Trophoblast cell (in vitro differentiated cells and primary cell): ENCODE results near the gene ZFHX3.

ENCODE experiments used
- DNase-seq, 2 donors: peaks; one replicate each; pipeline ENCODE4 v3.0.0-alpha.2; 2016
- H2AFZ ChIP-seq: 2 replicates; pipeline ENCODE4 v1.6.1; 2013; ENCODE audit warnings: low read length, moderate library complexity, mild to moderate bottlenecking; ENCODE audit not compliant: insufficient read depth, poor library complexity
- H2AK5ac ChIP-seq: 2 replicates; pipeline ENCODE4 v1.6.1; 2013; ENCODE audit warnings: mild to moderate bottlenecking, low read length
- H2BK120ac ChIP-seq: 2 replicates; pipeline ENCODE4 v1.6.1; 2013; ENCODE audit warnings: low read length, mild to moderate bottlenecking, moderate library complexity; ENCODE audit not compliant: insufficient read depth, poor library complexity
- H2BK12ac ChIP-seq: 2 replicates; pipeline ENCODE4 v1.6.1; 2013; ENCODE audit warnings: mild to moderate bottlenecking, low read length, moderate library complexity
- H2BK5ac ChIP-seq: 2 replicates; pipeline ENCODE4 v1.6.1; 2013; ENCODE audit warnings: low read length, low read depth, moderate library complexity, mild to moderate bottlenecking; ENCODE audit not compliant: poor library complexity
- H3K14ac ChIP-seq: 2 replicates; pipeline ENCODE4 v1.6.1; 2013; ENCODE audit warnings: mild to moderate bottlenecking, low read length
- H3K18ac ChIP-seq: 2 replicates; pipeline ENCODE4 v1.6.1; 2013; ENCODE audit warnings: mild to moderate bottlenecking, low read length
- H3K23ac ChIP-seq: 2 replicates; pipeline ENCODE4 v1.6.1; 2013; ENCODE audit warnings: low read length
- H3K27ac ChIP-seq: 2 replicates; pipeline ENCODE4 v1.5.1; 2013; ENCODE audit warnings: low read depth, mild to moderate bottlenecking, inconsistent platforms, low read length, moderate library complexity
- H3K27me3 ChIP-seq: 2 replicates; pipeline ENCODE4 v1.6.1; 2013; ENCODE audit warnings: inconsistent platforms, mild to moderate bottlenecking, low read length, moderate library complexity; ENCODE audit not compliant: insufficient read depth
- H3K36me3 ChIP-seq, 2 experiments: 1 replicate in 1 of 2; 2 replicates in 1 of 2; pipeline ENCODE4 v1.6.1; 2013; ENCODE audit warnings: low read length in 2 of 2, mild to moderate bottlenecking in 2 of 2, moderate library complexity in 1 of 2; ENCODE audit not compliant: insufficient read depth in 2 of 2, control insufficient read depth in 1 of 2
- H3K4ac ChIP-seq: 2 replicates; pipeline ENCODE4 v1.6.1; 2013; ENCODE audit warnings: low read depth, mild to moderate bottlenecking, low read length, moderate library complexity
- H3K4me1 ChIP-seq, 2 experiments: 1 replicate in 1 of 2; 2 replicates in 1 of 2; pipeline ENCODE4 v1.6.1; 2013; ENCODE audit warnings: low read length in 2 of 2, mild to moderate bottlenecking in 2 of 2, moderate library complexity in 1 of 2; ENCODE audit not compliant: insufficient read depth in 2 of 2, control insufficient read depth in 1 of 2
- H3K4me2 ChIP-seq: 2 replicates; pipeline ENCODE4 v1.6.1; 2013; ENCODE audit warnings: inconsistent platforms, mild to moderate bottlenecking, low read length, moderate library complexity
- H3K4me3 ChIP-seq: 2 replicates; pipeline ENCODE4 v1.5.1; 2013; ENCODE audit warnings: mild to moderate bottlenecking, low read depth, low read length, inconsistent platforms
- H3K79me1 ChIP-seq: one replicate; pipeline ENCODE4 v1.6.1; 2013; ENCODE audit warnings: low read length
- H3K79me2 ChIP-seq: 2 replicates; pipeline ENCODE4 v1.6.1; 2013; ENCODE audit warnings: low read length, mild to moderate bottlenecking; ENCODE audit not compliant: control insufficient read depth, insufficient read depth, poor library complexity
- H3K9ac ChIP-seq: 2 replicates; pipeline ENCODE4 v1.6.1; 2013; ENCODE audit warnings: mild to moderate bottlenecking, low read length
- H3K9me3 ChIP-seq: 2 replicates; pipeline ENCODE4 v1.6.1; 2013; ENCODE audit warnings: low read depth, mild to moderate bottlenecking, control low read depth, inconsistent platforms, low read length; ENCODE audit not compliant: insufficient read depth
- H4K12ac ChIP-seq: 2 replicates; pipeline ENCODE4 v1.6.1; 2013; ENCODE audit warnings: low read depth, mild to moderate bottlenecking, low read length, moderate library complexity
- H4K8ac ChIP-seq: 2 replicates; pipeline ENCODE4 v1.6.1; 2013; ENCODE audit warnings: low read depth, mild to moderate bottlenecking, low read length, moderate library complexity
- H4K91ac ChIP-seq: one replicate; pipeline ENCODE4 v1.6.1; 2013; ENCODE audit warnings: low read depth, mild to moderate bottlenecking, low read length, moderate library complexity
- WGBS: extraction: QIAGEN DNeasy Blood & Tissue Kit; methylation state at CpG from one replicate; pipeline ENCODE4 v1.1.7; 2013; ENCODE audit warnings: missing lambda C conversion rate; ENCODE audit not compliant: insufficient read length, insufficient coverage; ENCODE audit errors: extremely low coverage; 5-methylcytosine and 5-hydroxymethylcytosine counted together

The ZFHX3 gene

DNA sequence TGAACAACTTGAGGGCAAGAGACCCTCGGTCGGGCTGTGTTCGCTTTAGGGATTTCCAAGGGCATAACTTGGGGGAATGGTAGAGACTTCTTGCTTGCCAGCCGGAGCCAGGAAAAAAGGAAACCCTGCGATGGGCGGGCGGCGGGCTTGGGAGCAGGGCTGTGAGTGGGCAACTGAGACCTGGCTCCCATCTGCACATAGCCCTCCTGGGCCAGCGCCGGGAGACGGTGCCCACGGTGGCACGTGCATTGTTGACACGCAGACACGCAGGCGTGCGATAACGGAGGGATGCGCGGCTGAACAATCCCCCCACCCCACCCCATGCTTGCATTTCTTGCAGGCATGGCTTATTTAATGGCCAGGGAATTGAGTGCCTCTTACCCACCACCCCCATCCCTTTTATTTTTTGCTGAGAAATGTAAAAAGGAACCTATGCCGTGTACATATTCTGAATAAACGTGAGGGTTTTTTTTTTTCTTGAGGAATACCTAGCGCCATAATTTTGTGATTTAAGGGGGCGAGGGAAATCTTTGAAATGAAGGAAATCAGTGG is 17.1 kb upstream of the ZFHX3 start:
- Histone ChIP-seq H3K4ac (no peak overlapping the region), H4K8ac (no peak overlapping the region), H3K4me3 (no peak overlapping the region), H3K9me3 (peaks cover 2% of the 10 kb centered on the region), H2AK5ac (no peak overlapping the region), H3K14ac (no peak overlapping the region), H3K27ac (no peak overlapping the region), H3K4me1 (peaks cover 40 to 46% of the 10 kb centered on the region in 2 experiments), H2BK5ac (no peak overlapping the region), H3K9ac (no peak overlapping the region), H3K23ac (no peak overlapping the region), H3K36me3 (no peaks in the 10 kb centered on the region), H2AFZ (no peak overlapping the region), H4K12ac (no peak overlapping the region), H3K79me1 (peaks cover 14% of the 10 kb centered on the region), H3K18ac (no peak overlapping the region), H3K79me2 (peaks cover 3% of the 10 kb centered on the region), H2BK12ac (no peak overlapping the region), H4K91ac (no peak overlapping the region), H2BK120ac (no peak overlapping the region), H3K27me3 (peaks cover 46% of the 10 kb centered on the region), H3K4me2 (peak overlapping the region; percentile 17)
- WGBS = no CpG with 5 or more reads among the region's 24 CpGs
- DNase-seq = no peak

DNA sequence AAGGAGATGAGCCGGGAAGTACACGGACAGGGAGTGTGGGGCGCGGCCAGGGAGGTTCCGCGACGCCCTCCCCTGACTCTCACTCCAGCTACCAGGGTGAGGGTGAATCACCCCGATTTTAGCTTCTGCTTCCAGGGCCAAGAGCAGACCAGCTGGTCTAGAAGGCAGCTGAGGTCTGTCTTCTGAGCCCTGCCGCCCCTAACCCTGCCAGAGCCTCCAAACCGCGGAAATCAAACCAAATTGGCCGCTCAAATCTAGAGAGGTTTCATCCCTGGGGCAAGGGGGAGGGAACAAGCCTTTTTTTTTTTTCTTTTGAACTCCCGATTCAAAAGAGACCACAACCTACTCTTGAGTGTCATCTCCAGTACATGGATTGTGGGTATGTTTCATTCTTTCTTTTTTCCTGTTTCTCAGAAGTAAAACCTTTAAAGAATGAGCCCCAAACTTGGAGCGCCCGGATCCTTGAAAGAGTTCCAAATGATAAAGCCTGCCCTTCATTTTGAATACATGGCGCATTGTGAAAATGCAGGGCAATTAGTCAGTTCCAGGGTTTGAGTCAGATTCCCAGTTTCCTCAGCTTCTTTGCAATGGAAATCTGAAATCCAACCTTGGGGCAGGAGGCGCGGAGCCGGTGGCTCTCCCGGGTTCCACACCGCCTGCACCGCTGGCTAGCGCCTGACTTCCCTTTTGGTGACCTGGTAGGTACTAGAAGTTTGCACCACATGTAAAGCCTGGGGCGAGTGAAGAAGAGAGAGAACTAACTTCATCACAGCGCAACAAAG is 16.5 kb upstream of the ZFHX3 start:
- H3K18ac ChIP-seq = no peak overlapping the region
- no peak overlapping the region for H3K4me3 ChIP-seq
- no peak overlapping the region for H2BK5ac ChIP-seq
- H3K4me2 ChIP-seq = peak overlapping the region; percentile 17
- H3K14ac ChIP-seq = peak overlapping the region; percentile 6
- no peak overlapping the region for H2BK12ac ChIP-seq
- H3K27ac ChIP-seq = no peak overlapping the region
- H2BK120ac ChIP-seq = no peak overlapping the region
- no peak overlapping the region for H4K91ac ChIP-seq
- DNase-seq = peak in 1 of 2 donors; percentile 34
- peak overlapping the region; percentile 8 for H3K4ac ChIP-seq
- no CpG with 5 or more reads among the region's 25 CpGs for WGBS
- H3K27me3 ChIP-seq = peaks cover 46% of the 10 kb centered on the region
- no peak overlapping the region for H4K12ac ChIP-seq
- no peak overlapping the region for H2AK5ac ChIP-seq
- H3K9me3 ChIP-seq = peaks cover 2% of the 10 kb centered on the region
- H2AFZ ChIP-seq = no peak overlapping the region
- no peak overlapping the region for H4K8ac ChIP-seq
- peaks cover 40 to 46% of the 10 kb centered on the region in 2 experiments for H3K4me1 ChIP-seq
- H3K9ac ChIP-seq = no peak overlapping the region
- peaks cover 14% of the 10 kb centered on the region for H3K79me1 ChIP-seq
- H3K23ac ChIP-seq = no peak overlapping the region
- no peaks in the 10 kb centered on the region for H3K36me3 ChIP-seq
- peaks cover 3% of the 10 kb centered on the region for H3K79me2 ChIP-seq

DNA sequence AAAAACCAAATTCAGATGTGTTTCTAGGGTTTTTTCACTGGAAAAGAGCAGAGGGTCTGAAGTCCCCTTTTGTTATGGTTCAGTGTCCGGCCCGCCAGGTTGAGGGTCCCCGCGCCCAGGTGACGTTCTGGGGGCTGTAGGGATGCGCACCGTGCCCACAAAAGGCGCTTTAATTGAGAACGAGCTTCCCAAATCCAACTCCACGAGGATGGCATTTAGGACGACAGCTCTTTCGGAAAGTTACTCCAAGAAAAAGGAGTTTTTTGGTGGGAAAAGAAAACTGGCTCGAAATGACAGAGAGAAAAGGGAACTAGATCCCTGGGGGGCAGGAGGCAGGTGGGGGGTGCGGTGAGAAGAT is 15.9 kb upstream of the ZFHX3 start:
- H3K4me1 ChIP-seq = peaks cover 38 to 41% of the 10 kb centered on the region in 2 experiments
- no peak overlapping the region for H2BK5ac ChIP-seq
- no peak overlapping the region for H2AFZ ChIP-seq
- H3K79me1 ChIP-seq = peaks cover 17% of the 10 kb centered on the region
- H3K4me3 ChIP-seq = no peak overlapping the region
- no CpG with 5 or more reads among the region's 14 CpGs for WGBS
- H4K12ac ChIP-seq = no peak overlapping the region
- H3K27ac ChIP-seq = no peak overlapping the region
- H4K91ac ChIP-seq = no peak overlapping the region
- peaks cover 7% of the 10 kb centered on the region for H3K79me2 ChIP-seq
- peak overlapping the region; percentile 4 for H3K4me2 ChIP-seq
- no peak overlapping the region for H2BK12ac ChIP-seq
- peaks cover 2% of the 10 kb centered on the region for H3K9me3 ChIP-seq
- H3K14ac ChIP-seq = peak overlapping the region; percentile 6
- no peak for DNase-seq
- no peak overlapping the region for H3K23ac ChIP-seq
- no peak overlapping the region for H2BK120ac ChIP-seq
- no peak overlapping the region for H3K18ac ChIP-seq
- no peaks in the 10 kb centered on the region for H3K36me3 ChIP-seq
- H3K4ac ChIP-seq = no peak overlapping the region
- no peak overlapping the region for H3K9ac ChIP-seq
- H3K27me3 ChIP-seq = peaks cover 46% of the 10 kb centered on the region
- no peak overlapping the region for H4K8ac ChIP-seq
- no peak overlapping the region for H2AK5ac ChIP-seq

DNA sequence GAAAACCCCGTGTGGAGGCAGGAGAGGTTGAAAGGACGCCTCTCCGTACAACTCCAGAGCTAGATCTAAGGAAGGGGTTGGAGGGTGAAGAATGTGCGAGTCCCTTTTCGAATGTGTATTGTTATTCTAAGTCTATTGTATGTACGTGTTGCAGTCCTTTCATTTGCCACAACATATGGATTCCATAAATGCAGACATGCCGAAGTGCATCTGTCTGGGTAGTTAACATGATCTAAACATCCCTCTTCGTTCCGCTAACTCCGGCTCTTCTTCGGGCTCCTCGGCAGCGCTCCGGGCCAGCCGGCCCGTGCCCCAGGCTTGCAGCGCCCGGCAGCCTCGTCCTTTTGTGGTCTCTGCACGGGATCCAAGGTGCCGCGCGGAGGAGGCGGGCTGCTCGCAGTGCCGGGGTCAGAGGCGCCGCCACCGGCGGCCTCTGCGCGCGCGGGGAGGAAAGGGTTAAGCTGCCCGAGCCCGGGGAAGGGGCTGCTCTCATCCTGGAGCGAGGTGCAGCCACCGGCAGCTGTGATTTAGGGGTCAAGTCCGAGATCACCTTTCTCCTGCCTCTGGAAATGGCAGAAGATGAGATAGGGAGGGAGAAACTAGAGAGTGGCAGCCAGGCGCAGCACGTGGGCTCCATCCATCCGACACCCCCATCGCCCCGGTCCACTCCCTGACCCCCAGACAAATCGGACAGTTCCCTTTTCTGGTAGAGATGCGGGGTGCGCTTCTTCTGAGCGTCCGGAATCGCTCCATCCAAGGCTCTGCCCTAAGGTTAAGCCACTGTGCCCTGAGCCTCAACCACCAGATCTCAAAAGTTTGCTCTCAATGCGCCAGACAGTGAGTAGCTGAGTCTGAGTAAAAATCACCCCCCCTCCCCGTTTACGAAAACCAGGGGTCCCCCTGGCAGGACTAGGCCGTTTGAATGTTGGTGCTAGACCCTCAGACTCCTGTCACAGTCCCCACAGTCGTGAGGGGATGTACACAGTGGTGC is 15.1 kb upstream of the ZFHX3 start:
- H3K4me1 ChIP-seq = peaks cover 33 to 35% of the 10 kb centered on the region in 2 experiments
- no peak for DNase-seq
- no CpG with 5 or more reads among the region's 55 CpGs for WGBS
- H2BK5ac ChIP-seq = no peak overlapping the region
- H2BK12ac ChIP-seq = no peak overlapping the region
- peaks cover 19% of the 10 kb centered on the region for H3K79me1 ChIP-seq
- H3K14ac ChIP-seq = no peak overlapping the region
- peaks cover 46% of the 10 kb centered on the region for H3K27me3 ChIP-seq
- H3K27ac ChIP-seq = no peak overlapping the region
- no peak overlapping the region for H3K4ac ChIP-seq
- H3K18ac ChIP-seq = peak overlapping the region; percentile 33
- H3K23ac ChIP-seq = no peak overlapping the region
- no peak overlapping the region for H2AK5ac ChIP-seq
- peak overlapping the region; percentile 53 for H3K4me2 ChIP-seq
- no peaks in the 10 kb centered on the region for H3K36me3 ChIP-seq
- H3K4me3 ChIP-seq = no peak overlapping the region
- H4K8ac ChIP-seq = peak overlapping the region; percentile 20
- no peak overlapping the region for H2BK120ac ChIP-seq
- H3K79me2 ChIP-seq = peaks cover 13% of the 10 kb centered on the region
- H2AFZ ChIP-seq = no peak overlapping the region
- H4K12ac ChIP-seq = no peak overlapping the region
- H4K91ac ChIP-seq = no peak overlapping the region
- H3K9me3 ChIP-seq = peaks cover 2% of the 10 kb centered on the region
- H3K9ac ChIP-seq = no peak overlapping the region
